Keratinocyte (primary cell): ENCODE results near the gene CDC14B.

Source experiments
- CTCF ChIP-seq, 3 experiments: IDR thresholded peaks in 1 of 3; conservative IDR thresholded peaks in 1 of 3; optimal IDR thresholded peaks in 1 of 3; 2 replicates in 2 of 3; 3 replicates in 1 of 3; pipeline versions ENCODE3 to v1.5.1; 2011; ENCODE audit warnings: low read length in 3 of 3, mild to moderate bottlenecking in 3 of 3, moderate library complexity in 2 of 3, control low read depth in 1 of 3, inconsistent platforms in 1 of 3; ENCODE audit not compliant: insufficient read depth in 2 of 3; ENCODE audit errors: extremely low read depth in 1 of 3
- EZH2 ChIP-seq: IDR thresholded peaks from one replicate; pipeline ENCODE4 v1.6.1; 2012; ENCODE audit warnings: inconsistent platforms, mild to moderate bottlenecking, low read length, moderate library complexity

GRCh38 chr9:96620181-96620514 lies 505 bp upstream of the CDC14B start:
- TF ChIP-seq CTCF (optimal IDR thresholded peaks at IDR 0.05 in 1 of 3, IDR thresholded peaks at IDR 0.05 in 1 of 3, conservative IDR thresholded peaks at IDR 0.05 in 1 of 3; ENCODE audit: extremely low read depth in 1 of 3, insufficient read depth in 2 of 3, low read length in 3 of 3) (no peak), EZH2 (no peak)
